Activated CD4-positive, alpha-beta memory T cell treated with anti-CD3 and anti-CD28 coated beads for 36 hours (primary cell): ENCODE measurements around the gene VMAC. TPM values are rescaled to one million over a fixed set of nuclear protein-coding genes. Genes with fewer than 3 reads are reported as not detected.

Source experiments
- CTCF ChIA-PET: fragments of 350-600 bp; sonication (Branson Sonifier 250); formaldehyde crosslinking; loops from one replicate; lab custom pipeline; 2021; ENCODE audit warnings: antibody characterized with exemption, inconsistent platforms; lab: Charles Lee
- POLR2A ChIA-PET: fragments of 350-600 bp; sonication (Branson Sonifier 250); formaldehyde crosslinking; loops from one replicate; lab custom pipeline; 2021; ENCODE audit warnings: antibody characterized with exemption; lab: Charles Lee
- DNase-seq: peaks from one replicate; pipeline ENCODE4 v3.0.0-alpha.2; 2020
- H3K27ac Mint-ChIP-seq: one replicate; pipeline ENCODE4 v1.8.0; 2021; ENCODE audit warnings: mixed read lengths
- H3K27me3 Mint-ChIP-seq: one replicate; pipeline ENCODE4 v1.8.0; 2021; ENCODE audit warnings: mixed read lengths
- H3K36me3 Mint-ChIP-seq: one replicate; pipeline ENCODE4 v1.8.0; 2021; ENCODE audit warnings: mixed read lengths
- H3K4me1 Mint-ChIP-seq: one replicate; pipeline ENCODE4 v1.8.0; 2021; ENCODE audit warnings: low read depth, mixed read lengths
- H3K4me3 Mint-ChIP-seq: one replicate; pipeline ENCODE4 v1.8.0; 2021; ENCODE audit warnings: mild to moderate bottlenecking, mixed read lengths
- H3K9me3 Mint-ChIP-seq: one replicate; pipeline ENCODE4 v1.8.0; 2021; ENCODE audit warnings: mixed read lengths
- intact Hi-C: fragments of 100-400 bp; cut with micrococcal nuclease; formaldehyde crosslinking; loops from one replicate; pipeline ENCODE4 v1.15.1; 2023
- total RNA-seq, 2 experiments: library from RNA; stranded (reverse); gene quantifications; one replicate each; pipeline ENCODE4 v1.2.3, GENCODE V29; 2021

The VMAC gene
- total RNA-seq, 2 experiments from 2014 or later: 2.9 to 3.3 TPM

GRCh38 chr19:5959260-5960004 lies 54.8 kb downstream of the VMAC start:
- H3K27ac Mint-ChIP-seq: peak overlapping the region; percentile 98
- ChIA-PET POLR2A (interaction anchor here (1.0 kb wide), 1 partner anchor 131 kb away, joined by 3 read pairs; no protein-coding TSS in a partner anchor), CTCF (interaction anchor here (0.8 to 1.5 kb wide), 2 partner anchors 9 to 270 kb away, joined by 3 to 9 read pairs; no protein-coding TSS in a partner anchor)

More at GRCh38 chr19:5959260-5960004, 54.8 kb downstream of the VMAC start:
- Mint-ChIP-seq H3K4me1 (peaks cover 91% of the 10 kb centered on the region), H3K36me3 (peaks cover 1% of the 10 kb centered on the region), H3K9me3 (no peaks in the 10 kb centered on the region), H3K27me3 (no peaks in the 10 kb centered on the region), H3K4me3 (no peak overlapping the region)
- no peak for DNase-seq
- intact Hi-C loops: loop anchor here (10.0 kb wide), 1 partner anchor 275 kb away; the partner anchor contains the start of genes HSD11B1L and MICOS13

Other genes starting within 250 kb of the VMAC start
- 10 to 100 TPM; 50.9 to 55.3 TPM for gene MICOS13, start 224.4 kb upstream of the VMAC start, total RNA-seq
- 1 to 10 TPM; 3.8 to 4.1 TPM for gene HSD11B1L, start 223.8 kb upstream of the VMAC start, total RNA-seq
- 1,000 to 10,000 TPM; 1,487 to 1,524 TPM for gene RPL36, start 214.6 kb upstream of the VMAC start, total RNA-seq
- gene LONP1, start 184.7 kb upstream of the VMAC start, total RNA-seq: 100 to 1,000 TPM; 178 to 181 TPM
- gene CATSPERD, start 184.2 kb upstream of the VMAC start, total RNA-seq: not detected
- gene PRR22, start 120.1 kb upstream of the VMAC start, total RNA-seq: 1 to 10 TPM; 2.2 to 2.6 TPM
- 10 to 100 TPM; 41.9 to 44.4 TPM for gene DUS3L, start 113.7 kb upstream of the VMAC start, total RNA-seq
- under 1 TPM; 0.22 to 0.97 TPM for gene NRTN, start 99.8 kb upstream of the VMAC start, total RNA-seq
- gene FUT6, start 65.2 kb upstream of the VMAC start, total RNA-seq: not detected
- not detected for gene FUT3, start 53.4 kb upstream of the VMAC start, total RNA-seq
- under 1 TPM; 0.15 to 0.24 TPM for gene FUT5, start 34.3 kb upstream of the VMAC start, total RNA-seq
- gene NDUFA11, start 1.1 kb upstream of the VMAC start, total RNA-seq: 100 to 1,000 TPM; 224 to 226 TPM
- gene CAPS, start 9.4 kb downstream of the VMAC start, total RNA-seq: 1 to 10 TPM; 3.7 to 3.9 TPM
- gene RANBP3, start 73.3 kb downstream of the VMAC start, total RNA-seq: 10 to 100 TPM; 78.1 to 81.3 TPM
- gene RFX2, start 205.6 kb downstream of the VMAC start, total RNA-seq: 1 to 10 TPM; 6.5 to 7.9 TPM
- not detected for gene ACSBG2, start 230.8 kb downstream of the VMAC start, total RNA-seq